Raji (cell line): Measurements from ENCODE around the gene CTLA4.

Experiments used
- POLR2A ChIP-seq: IDR thresholded peaks from 2 replicates; pipeline ENCODE4 v1.6.1; 2011; ENCODE audit warnings: low read depth, low read length, control low read depth; ENCODE audit not compliant: insufficient read depth

CTLA4 gene

GRCh38 chr2:203900253-203900652, 32.7 kb downstream of the CTLA4 start:
- no peak for TF ChIP-seq POLR2A

GRCh38 chr2:203904022-203904421, 36.5 kb downstream of the CTLA4 start:
- TF ChIP-seq POLR2A = no peak

- no peak for TF ChIP-seq POLR2A
Measured at GRCh38 chr2:203905656-203906055, 38.1 kb downstream of the CTLA4 start.

- no peak for TF ChIP-seq POLR2A
Measured at GRCh38 chr2:203908066-203908796, 40.7 kb downstream of the CTLA4 start.

- no peak for TF ChIP-seq POLR2A
Measured at GRCh38 chr2:203908797-203909185, 41.2 kb downstream of the CTLA4 start.

GRCh38 chr2:203909261-203909967, 41.8 kb downstream of the CTLA4 start:
- TF ChIP-seq POLR2A = no peak

GRCh38 chr2:203909974-203910373, 42.4 kb downstream of the CTLA4 start:
- TF ChIP-seq POLR2A = no peak

GRCh38 chr2:203913947-203914346, 46.4 kb downstream of the CTLA4 start:
- TF ChIP-seq POLR2A = no peak

GRCh38 chr2:203914546-203915182, 47.1 kb downstream of the CTLA4 start:
- no peak for TF ChIP-seq POLR2A

- no peak for TF ChIP-seq POLR2A
Measured at GRCh38 chr2:203915256-203915655, 47.7 kb downstream of the CTLA4 start.

GRCh38 chr2:203916756-203917155, 49.2 kb downstream of the CTLA4 start:
- no peak for TF ChIP-seq POLR2A

- no peak for TF ChIP-seq POLR2A
Measured at GRCh38 chr2:203918264-203918663, 50.7 kb downstream of the CTLA4 start.

- no peak for TF ChIP-seq POLR2A
Measured at GRCh38 chr2:203918839-203919238, 51.3 kb downstream of the CTLA4 start.
